Esophagus mucosa (tissue), 1 donor: Measurements from ENCODE around the gene ANO2. TPM values are rescaled to one million over a fixed set of nuclear protein-coding genes. Genes with fewer than 3 reads are reported as not detected.
"Not testable (repeated sequence)": the region's sequence is repeated elsewhere in the genome, so short reads cannot be mapped to it uniquely, and the experiment has no call there.

Experiments used
- ATAC-seq: fragments of 200-7000 bp; cut with Tn5 transposase; one replicate; pipeline ENCODE4 v1.9.1; 2020
- total RNA-seq: library from RNA; stranded (reverse); gene quantifications from one replicate; pipeline ENCODE4 v1.2.4, GENCODE V29; 2023
- donor health status: DM: yes; HTN: yes; CAD: no.

The ANO2 gene
- total RNA-seq, 1 donor from 2014 or later = 2.0 TPM

DNA sequence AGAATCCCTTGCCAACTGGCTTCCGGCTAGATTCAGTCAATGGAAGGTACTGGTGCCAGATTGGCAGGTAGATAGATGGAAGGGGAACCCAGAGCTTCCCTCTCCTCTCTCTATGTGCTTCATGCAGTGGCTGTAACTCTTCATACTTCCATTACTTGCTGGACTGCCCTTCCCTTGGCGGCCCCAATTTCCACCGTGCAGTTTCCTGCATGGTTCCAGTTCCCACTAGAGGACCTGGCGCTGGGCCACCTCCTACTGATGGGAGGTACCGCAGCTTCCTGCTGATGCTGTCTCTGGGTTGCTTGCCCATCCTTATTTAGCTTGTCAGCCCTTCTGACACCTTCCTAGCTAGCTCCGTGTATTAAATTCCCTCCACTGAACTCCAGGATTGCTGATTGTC lies 226.4 kb downstream of the ANO2 start:
- ATAC-seq = no peak

DNA sequence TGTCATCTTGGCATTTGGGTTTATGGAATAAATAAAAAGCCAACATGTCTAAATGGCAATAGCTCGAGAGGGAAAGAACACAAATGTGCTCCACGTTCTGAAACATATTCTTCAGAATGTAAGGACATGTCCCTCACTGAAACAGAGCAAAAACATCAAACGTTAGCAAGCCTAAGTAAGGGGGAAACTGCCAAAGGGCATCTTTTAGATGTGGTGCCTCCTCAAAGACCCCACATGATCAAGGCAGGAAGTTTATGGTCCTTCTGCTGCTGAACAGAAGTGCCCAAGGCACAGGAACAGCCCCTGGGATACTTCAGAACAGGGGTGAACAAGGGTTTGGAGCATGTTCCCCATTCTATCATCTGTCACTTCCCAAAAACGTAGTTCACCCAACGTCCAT lies 227.0 kb downstream of the ANO2 start:
- no peak for ATAC-seq

DNA sequence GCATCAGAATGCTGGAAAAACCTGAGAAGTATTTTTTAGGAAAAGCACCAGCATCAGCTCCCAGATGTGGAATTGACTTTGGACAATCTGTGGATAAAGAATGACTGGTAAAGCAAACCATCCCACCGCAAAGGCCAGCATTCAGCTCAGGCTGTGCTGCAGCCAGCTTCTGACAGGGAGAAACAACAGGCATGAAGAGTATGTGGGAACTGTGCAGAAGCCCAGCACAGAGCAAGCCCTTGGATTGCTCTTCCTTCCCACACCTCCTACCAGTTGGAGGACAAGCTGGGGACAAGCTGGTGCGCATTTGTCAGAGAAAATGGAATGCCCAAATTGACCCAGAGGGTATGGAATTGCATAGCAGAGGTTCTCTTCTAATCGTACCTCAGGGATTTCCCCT lies 228.1 kb downstream of the ANO2 start:
- no peak for ATAC-seq

DNA sequence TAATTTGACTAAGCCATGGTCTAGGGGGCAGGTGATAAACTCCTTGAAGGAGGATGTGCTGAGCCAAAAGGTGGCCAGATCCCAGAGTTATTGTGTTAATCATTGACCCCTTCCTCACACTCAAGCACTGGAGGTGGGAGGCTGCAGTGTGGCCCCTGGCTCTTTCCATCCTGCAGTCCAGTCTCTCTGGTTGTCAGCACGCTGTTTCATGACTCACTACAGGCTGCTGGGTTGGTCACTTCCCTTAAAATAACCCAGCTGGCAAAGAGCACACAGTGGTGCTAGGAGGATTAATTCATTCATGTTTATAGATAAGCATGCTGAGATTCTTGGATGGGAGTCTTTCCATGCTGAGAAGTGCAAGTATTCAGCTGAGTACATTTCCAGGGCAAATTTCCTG lies 228.9 kb downstream of the ANO2 start:
- ATAC-seq = no peak

DNA sequence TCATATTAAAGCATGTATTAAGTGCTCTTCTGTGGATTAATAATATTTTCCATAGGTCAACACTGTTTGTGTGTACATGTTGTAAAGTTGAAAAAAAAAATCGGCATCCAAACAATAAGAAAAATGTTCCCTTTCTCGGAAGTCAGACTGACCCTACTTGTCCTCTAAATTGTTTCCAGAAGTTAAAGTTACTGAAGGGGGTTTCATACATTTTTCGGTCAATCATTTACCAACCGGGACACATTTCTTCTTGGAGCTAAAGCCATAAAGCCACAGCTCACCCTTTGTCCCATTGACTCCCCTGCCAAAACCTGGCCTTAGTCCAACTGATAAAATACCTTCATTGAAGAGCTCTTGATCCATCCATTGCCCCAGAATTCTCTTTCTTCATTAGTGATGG lies 230.0 kb downstream of the ANO2 start:
- ATAC-seq = no peak

DNA sequence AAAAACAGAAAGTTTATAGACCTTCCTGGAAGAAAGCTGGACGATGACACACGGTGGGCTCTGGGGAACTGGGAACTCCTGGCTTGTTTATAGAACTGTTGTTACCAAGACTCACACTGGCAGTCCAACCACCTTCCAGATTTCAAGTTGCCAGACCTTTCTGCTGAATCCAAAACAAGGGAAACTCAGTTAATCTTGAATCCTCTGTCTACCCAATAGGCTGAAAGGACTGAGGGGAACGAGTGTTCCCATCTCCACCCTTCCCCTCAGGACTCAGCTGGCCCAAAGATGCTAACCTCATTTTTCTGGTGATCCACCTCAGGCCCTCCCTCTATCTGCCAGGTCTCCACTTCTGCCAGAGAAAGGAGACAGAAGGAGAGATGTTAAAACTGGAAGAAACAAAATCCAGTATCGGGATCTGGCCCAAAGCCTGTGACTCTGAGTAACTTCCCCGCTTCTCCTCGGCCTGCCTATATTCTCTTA lies 231.4 kb downstream of the ANO2 start:
- no peak for ATAC-seq

DNA sequence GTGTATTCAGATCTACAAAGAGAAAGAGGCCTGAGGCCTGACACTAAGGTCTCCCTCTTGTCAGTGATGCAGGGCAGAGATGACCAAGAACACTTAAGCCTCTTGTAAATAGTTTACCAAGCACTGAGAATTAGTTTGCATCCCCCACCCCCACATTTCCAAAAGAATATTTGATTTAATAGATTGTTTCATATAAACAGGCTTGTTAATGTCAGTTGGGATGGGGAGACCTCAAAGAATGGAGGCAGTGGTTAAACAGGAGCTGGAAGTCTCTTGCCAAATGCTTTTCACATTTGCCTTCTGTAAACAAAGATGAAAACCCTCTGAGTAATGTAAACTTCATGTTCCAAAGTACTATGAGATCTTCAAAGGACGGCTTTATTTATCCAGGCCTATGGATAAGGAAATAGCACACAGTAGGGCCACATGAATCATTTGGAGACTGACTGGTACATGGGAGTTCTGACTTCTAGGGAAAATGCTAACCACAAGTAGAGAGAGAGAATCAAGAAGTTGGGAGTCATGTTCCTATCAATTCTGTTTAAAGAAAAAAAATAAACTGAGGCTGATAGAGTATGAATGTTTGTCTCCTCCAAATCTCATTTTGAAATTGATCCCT lies 234.7 kb downstream of the ANO2 start:
- no peak for ATAC-seq

DNA sequence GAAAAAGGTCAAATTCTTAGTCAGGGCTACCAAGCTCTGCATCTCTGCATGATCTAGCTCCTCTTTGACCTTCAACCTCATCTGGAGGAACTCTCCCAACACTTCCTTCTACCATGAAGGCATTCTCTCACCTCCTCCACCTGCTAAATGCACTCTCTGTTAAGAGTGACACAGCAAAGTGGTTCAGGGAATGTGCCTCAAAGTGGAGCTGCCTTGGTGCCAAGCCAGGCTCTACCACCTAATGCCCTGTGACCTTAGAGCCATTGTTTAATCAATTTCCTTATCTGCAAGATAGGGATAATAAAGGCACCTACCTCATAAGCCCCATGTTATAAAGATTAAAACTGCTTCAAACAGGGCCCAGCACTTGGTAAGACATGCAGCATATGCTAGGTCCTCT lies 236.7 kb downstream of the ANO2 start:
- ATAC-seq = no peak

DNA sequence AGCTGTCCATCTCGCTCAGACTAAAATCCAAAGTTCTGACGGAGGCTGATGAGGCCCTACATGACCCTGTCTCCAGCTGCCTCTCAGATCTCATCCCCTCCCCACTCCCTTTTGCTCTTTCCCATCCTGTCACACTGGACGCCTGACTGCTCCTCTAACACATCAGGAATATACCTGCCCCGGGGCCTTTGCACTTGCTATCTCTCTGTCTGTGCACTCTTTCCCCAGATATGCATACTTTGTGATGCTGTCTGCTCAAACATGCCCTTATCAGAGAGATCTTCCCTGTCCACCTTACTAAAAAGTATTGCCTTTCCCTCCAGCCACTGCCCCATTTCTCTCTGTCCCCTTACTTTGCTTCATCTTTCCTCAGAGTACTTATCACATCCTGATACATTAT lies 238.8 kb downstream of the ANO2 start:
- no peak for ATAC-seq

DNA sequence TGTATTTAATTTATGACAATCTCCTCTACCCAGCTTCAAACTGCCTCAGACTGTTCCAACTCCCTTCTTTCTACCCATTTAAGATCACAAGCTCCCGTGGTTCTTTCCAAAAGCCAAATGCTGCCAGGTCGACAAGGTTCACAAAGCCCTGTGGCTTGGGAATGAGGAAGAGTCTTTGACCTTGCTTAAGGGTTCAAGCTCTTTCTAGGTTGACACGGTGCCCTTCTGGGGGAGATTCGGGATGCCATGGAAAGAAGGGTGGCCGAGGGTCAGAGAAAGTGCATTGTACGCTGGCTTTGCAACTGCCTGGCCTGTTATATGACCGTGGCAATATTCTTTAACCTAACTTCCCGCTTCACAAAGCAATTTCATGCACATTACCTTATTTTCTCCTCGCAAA lies 239.3 kb downstream of the ANO2 start:
- no peak for ATAC-seq

DNA sequence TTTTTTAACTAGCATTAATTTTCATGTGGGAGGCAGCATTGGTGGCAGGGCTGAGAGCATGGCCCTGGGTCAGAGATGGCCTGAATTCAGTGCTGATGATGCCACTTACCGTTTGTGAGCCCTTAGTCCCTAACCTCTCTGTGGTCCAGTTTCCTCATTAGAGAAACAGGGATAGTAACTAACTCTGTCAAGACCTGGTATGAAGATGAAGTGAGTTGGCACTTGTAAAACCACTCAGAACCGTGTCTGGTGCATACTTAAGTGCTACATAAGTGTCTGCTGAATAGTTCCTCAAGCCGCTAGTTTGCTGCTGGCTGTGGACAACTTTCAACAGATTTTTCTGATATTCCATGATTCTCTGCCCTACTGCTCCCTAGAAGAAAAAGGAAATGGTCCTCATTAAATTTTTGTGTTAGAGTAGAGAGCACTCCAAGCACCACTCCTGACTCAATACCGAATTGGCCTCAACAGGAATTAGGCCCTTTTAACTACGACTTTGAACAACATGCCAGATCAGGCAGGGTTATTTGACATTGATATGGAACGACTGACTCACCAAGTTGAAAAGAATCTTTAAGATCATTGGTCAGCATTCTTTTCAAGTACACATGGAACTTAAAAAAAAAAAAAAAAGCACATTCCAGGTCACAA lies 250.2 kb downstream of the ANO2 start:
- ATAC-seq = no peak

DNA sequence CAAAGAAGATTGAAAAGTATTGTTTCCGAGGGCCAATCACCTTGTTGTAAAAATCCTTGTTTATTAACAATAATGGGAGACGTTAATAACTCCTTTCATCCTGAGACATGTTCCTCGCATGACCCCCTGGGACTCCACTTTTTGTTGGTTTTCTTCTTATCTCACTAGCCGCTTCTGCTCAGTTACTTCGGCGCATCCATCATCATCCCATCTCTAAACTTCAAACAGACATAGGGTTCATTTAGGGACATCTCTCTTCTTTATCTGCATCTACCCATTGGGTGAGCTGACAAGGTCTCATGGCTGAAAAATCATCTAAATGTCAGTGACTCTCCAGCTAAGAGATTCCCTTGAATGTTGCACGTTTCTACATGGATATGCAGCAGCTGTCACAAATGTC lies 252.2 kb downstream of the ANO2 start:
- no peak for ATAC-seq

DNA sequence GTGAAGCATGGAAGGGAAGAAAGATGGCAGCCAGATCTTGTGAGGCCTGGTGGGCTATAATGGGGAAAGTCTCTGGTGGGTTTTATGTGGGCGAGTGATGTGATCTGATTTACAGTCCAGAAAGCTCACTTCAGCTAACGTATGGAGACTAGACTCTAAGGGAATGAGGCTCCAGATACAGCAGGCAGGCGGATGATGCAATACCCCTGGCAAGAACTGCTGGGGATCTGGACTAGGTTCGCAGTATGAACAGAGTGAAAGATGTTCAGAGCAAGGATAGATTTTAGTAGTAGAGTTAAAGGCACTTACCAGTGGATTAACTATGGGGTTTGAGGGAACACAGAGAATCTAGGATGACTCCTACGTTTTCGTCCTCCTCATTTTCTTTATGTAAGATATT lies 253.1 kb downstream of the ANO2 start:
- no peak for ATAC-seq

DNA sequence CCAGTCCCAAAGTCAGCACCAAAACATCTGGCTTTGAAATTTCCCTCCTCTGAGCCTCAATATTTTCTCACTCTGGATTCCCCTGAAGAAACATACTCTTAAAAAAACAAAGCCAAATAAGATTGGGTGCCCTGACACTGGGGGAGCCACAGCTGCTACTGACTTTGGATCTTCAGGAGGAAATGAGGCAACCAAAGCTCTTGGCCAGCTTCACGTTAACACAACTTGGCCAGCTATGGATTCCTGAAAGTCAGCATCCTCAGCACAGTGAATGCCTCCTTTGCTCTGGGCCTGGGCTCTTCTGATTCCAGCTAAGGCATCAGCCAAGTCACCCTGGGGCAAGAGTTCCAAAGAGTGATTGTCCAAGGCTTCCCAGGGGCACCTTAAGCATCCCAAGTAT lies 254.8 kb downstream of the ANO2 start:
- ATAC-seq = no peak

DNA sequence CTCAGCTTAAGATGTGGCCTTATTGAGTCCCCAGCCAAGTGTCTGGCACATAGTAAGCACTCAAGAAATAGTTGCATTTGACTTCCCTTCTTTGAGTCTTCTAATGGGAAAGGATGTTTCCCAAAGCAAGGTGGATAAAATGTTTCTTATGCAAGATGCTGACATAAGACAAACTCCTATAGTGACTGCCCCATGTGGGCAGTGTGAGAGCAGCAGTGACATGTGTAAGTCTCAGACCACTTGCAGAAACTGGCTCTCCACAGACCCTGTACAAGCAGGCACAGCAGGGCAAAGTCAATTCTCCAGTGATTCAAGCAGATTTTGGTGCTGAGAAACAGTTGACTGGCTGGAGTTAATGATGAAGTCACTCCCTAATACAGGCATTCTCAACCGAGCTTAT lies 255.3 kb downstream of the ANO2 start:
- no peak for ATAC-seq

DNA sequence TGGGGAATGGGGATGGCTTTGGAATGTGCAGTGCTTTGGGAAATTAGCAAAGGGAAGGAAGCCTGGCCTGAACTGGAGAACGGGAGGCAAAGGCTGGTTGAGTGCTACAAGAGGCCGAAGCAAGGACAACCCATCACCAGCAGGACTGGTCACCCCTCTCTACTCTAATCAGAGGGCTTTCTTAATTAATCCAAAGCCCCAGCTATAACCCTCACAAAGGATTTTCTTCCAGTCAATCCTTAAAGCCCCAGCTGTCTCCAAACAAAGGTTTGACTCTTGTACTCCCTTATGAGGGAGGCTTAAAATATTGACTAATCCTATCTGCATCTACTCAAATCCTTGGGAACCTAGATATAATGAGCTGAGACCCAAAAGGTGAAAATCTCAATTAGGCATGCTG lies 256.8 kb downstream of the ANO2 start:
- ATAC-seq = no peak

DNA sequence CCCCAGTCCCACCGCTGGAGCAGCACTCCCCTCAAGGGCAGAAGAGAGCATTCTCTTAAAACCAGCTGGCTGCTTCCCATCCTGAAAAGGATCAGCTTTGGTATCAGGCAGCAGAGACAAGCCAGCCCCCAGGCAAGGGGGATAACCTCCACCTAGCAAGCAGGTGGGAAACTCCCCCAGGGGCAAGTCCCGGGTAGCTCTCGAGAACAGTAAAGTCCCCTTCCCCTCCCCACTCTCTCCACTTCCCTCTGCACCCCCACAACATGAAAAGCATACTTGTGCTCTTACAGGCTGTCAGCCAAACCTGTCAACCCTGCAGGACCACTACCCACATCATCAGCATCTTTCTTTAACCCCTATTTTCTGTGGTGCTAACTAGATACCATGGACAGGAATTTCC lies 259.1 kb downstream of the ANO2 start:
- ATAC-seq = no peak

DNA sequence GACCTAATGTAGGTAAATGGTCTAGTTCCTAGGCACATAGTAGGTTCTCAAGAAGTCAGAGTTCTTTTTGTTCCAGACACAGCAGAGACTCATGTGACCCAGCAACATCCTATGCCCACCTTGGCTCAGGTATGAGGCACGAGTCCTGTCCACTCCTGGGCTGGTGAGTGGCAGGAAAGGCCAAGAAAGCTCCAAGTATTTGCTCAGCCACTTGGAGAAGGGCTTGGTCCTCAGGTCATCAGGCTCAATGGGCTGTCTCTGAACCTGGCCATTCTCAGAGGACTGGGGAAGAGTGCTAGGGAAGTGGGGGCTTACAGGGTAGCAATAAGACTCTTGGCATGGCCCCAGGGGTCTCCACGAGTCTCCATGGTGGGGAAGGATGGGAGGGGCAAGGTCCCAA lies 260.1 kb downstream of the ANO2 start:
- ATAC-seq = no peak

DNA sequence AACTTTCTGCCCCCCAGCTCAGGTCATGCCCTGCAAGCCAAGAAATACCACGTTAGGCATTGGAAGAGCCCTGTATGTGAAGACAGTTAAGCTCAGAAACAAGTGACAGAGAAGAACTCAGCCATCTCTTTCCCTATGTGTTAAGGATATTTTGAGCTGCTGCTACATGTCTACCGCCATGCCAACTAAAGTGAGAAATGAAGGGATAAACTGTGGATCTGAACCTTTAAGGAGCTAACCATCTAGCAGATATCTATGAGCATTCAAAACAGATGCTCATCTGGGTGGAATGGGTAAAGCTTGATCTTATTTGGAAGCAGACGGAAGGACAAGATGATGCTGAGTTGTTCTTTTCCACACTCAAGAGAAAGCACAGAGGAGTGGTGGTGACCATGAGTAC lies 262.5 kb downstream of the ANO2 start:
- no peak for ATAC-seq

DNA sequence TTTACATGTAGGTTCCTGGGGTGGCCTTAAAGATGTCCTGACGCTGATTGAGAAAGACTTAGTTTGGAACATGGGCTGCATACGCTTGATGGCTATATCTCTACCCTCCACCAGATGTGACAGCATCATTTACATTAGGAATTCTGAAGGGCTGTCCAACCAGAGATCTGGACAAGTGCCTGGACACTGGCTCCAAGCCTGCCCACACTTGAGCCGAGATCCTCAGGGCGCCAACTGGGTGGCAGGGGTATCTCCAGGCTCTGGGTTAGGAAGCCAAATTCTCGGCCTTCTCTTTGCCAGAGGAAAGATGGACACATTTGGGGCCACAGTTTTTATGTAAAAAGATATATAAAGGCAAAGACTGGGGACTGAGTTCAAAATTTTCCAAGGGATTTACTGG lies 266.9 kb downstream of the ANO2 start:
- ATAC-seq = no peak

DNA sequence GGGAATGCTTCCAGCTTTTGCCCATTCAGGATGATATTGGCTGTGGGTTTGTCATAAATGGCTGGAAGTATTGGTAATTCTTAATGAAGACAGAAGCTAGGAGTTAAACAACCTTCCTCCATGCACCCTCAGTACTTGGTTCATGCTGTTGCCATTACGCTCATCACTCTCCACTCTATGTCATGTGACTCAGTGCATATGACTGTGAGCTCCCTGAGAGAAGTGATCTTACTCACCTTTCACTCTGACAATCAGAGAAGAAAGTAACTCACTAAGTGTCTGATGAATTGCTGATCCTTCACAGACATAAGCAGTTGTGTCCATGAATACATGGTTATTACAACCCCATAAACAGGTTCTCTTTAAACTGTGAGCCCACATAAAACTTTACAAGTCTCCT lies 275.4 kb downstream of the ANO2 start:
- not testable (repeated sequence) for ATAC-seq

DNA sequence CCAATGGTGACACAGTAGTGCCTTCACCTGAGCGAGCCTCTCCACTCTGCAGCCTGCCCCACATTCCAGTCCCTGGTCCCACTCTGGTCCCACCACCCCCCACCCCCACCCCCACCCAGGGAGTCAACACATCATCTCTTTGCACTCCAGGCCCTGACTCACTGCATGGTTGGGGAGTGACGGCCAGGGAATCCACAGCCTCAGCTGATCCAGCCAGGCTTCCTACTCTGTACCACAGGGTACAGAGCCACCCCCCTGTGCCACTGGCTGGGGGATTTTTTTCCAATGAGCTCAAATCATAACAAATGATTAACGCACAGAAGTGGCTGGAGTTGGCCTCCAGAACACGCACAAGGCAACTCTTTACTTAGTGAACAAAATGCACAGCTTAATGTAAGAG lies 279.4 kb downstream of the ANO2 start:
- no peak for ATAC-seq

DNA sequence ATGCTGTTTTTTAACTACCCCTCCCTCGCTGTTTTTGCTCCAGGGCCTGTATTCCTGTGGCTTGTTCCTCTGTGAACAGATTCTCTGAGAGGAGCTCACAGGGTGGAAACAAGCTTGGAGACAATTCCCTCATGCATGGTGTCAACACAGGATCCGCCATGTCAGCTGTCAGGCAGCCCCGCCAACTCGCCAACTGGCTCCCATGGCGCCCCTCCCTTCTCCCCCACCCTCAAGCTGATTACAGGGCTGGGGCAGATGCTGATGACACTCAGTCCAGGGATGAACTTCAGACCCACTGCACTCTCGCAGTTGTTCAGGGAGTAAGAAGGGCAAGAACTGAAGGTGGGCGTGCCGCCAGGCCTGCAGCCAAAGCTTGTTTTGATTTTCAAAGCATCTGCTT lies 283.2 kb downstream of the ANO2 start:
- no peak for ATAC-seq

DNA sequence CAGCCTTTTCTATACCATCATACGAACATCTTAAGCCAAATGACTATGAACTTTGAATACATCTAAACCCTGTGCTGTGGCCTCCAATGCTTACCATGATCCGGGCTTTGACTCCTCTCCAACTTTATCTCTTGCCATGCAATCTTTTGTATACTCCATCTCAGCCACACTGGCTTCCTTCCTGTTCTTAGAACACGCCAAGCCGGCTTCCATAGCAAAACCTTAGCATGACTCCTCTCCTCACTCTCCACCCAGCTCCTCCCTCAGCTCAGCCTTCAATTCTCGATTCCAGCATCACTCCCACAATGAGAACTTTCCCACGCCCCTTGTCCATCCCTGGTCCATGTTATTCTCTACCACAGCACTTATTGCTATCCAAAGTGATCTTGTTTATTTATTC lies 284.8 kb downstream of the ANO2 start:
- ATAC-seq = no peak
